NCI-H748 (cell line): ENCODE measurements around the gene HOXC4.

Experiments
- DNase-seq: peaks from one replicate; lab custom pipeline; 2025; ENCODE audit not compliant: unreplicated experiment; lab: John Stamatoyannopoulos, UW

Gene HOXC4

DNA sequence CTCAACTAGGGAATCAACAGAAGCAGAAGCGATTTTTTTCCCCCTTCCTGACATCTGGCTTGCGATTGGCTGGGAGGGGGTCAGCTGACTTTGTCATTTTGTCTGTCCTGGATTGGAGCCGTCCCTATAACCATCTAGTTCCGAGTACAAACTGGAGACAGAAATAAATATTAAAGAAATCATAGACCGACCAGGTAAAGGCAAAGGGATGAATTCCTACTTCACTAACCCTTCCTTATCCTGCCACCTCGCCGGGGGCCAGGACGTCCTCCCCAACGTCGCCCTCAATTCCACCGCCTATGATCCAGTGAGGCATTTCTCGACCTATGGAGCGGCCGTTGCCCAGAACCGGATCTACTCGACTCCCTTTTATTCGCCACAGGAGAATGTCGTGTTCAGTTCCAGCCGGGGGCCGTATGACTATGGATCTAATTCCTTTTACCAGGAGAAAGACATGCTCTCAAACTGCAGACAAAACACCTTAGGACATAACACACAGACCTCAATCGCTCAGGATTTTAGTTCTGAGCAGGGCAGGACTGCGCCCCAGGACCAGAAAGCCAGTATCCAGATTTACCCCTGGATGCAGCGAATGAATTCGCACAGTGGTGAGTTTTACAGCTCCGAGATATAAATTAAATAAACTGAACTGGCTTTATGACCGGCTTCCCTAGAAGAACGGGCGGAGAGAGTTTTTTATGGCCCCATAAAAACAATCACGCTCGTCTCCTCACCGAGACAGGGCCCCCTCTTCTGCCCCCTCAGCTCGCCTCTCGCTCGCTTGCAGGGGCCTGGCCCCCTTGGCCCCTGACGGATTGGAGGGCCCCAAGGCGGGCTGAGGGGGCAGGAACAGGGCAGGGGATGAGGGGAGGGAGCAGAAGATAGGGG lies 25.1 kb upstream of the HOXC4 start, which contains the start of gene HOXC6:
Gene HOXC6, plus strand, starts transcription at position 127 of the 888 bp plus-strand sequence. Its CDS starts 82 bp downstream, at position 209.
- peak; percentile 41 for DNase-seq

DNA sequence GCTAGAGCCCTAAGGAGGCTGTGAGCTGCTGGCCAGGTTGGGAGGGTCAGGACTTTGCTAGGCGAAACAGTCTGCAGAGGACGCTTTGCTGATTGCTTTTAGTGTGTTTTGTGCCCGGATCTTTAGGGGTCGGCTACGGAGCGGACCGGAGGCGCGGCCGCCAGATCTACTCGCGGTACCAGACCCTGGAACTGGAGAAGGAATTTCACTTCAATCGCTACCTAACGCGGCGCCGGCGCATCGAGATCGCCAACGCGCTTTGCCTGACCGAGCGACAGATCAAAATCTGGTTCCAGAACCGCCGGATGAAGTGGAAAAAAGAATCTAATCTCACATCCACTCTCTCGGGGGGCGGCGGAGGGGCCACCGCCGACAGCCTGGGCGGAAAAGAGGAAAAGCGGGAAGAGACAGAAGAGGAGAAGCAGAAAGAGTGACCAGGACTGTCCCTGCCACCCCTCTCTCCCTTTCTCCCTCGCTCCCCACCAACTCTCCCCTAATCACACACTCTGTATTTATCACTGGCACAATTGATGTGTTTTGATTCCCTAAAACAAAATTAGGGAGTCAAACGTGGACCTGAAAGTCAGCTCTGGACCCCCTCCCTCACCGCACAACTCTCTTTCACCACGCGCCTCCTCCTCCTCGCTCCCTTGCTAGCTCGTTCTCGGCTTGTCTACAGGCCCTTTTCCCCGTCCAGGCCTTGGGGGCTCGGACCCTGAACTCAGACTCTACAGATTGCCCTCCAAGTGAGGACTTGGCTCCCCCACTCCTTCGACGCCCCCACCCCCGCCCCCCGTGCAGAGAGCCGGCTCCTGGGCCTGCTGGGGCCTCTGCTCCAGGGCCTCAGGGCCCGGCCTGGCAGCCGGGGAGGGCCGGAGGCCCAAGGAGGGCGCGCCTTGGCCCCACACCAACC lies 23.9 kb upstream of the HOXC4 start:
- no peak for DNase-seq

DNA sequence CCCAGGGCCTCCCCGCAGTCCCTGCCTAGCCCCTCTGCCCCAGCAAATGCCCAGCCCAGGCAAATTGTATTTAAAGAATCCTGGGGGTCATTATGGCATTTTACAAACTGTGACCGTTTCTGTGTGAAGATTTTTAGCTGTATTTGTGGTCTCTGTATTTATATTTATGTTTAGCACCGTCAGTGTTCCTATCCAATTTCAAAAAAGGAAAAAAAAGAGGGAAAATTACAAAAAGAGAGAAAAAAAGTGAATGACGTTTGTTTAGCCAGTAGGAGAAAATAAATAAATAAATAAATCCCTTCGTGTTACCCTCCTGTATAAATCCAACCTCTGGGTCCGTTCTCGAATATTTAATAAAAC lies 23.2 kb upstream of the HOXC4 start:
- DNase-seq: no peak

DNA sequence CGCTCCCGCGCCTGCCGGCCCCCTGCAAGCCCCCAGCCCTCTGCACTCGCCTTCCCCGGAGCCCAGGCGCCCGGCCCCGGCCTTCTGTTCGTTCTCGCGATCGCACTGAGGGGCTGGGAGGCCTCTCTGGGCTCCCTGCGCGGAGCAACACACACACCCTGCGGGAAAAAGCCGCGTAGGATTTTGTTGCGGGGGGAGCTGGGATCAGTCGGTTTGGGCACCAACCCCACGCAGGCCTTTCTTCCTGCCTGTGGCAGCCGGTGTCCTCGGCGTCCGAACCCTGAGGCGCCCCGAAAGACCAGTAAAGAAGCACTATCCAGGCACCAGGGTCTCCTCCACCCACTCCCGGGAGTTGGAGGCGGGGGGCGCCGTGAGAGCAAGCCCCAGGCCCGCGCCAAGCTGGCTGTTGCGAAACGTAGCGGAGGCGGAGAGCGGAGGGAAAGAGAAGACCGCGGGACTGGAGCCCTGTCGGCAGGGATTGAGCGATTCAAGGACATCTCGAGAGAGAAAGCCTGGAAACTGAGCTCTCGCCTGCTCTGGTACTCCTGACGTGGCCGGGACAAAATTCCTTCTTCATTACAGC lies 22.7 kb upstream of the HOXC4 start:
- DNase-seq: no peak

DNA sequence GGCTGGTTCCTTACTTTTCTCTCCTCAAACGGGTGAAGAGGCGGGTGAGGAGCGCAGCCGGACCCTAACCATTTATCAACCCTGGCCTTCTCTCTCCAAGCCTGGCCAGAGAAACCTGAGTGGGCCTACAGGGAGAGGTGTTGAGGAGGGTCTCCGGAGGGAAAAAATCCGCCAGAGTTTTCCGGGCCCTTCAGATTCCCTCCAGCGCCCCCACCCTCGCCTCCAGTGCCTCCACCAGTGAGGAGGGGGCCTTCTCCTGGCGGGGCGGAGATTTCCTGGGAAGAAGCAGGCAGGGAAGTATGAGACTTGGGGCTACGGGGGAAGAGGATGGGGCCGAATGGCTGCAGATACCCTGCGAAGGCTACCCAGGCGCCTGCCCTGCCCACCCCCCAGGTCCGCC lies 22.2 kb upstream of the HOXC4 start:
- no peak for DNase-seq

DNA sequence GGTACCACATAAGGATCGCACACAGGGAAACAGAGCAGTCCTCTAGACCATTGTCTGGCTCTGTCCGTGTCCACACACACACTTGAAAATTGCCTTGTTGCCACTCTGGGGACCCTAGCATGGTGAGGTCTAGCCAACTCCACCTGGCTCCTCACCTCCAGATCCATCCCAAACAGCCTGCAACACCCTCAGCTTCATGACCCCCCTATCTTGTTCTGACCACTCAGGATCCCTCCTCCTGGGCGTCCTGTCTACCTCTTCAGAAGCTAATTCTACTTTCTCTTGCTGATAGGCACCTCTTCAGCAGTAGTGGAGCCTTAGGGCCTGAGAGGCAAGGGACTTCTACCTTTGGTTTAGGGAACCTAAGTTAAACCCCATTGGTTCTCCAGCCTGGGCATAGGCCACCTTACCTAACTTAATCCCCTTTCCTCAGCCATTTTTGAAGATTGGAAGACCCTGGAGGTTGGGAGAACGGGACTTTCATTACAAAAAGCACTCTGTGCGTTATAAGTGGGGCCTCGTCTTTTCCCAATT lies 21.5 kb upstream of the HOXC4 start:
- DNase-seq: no peak

DNA sequence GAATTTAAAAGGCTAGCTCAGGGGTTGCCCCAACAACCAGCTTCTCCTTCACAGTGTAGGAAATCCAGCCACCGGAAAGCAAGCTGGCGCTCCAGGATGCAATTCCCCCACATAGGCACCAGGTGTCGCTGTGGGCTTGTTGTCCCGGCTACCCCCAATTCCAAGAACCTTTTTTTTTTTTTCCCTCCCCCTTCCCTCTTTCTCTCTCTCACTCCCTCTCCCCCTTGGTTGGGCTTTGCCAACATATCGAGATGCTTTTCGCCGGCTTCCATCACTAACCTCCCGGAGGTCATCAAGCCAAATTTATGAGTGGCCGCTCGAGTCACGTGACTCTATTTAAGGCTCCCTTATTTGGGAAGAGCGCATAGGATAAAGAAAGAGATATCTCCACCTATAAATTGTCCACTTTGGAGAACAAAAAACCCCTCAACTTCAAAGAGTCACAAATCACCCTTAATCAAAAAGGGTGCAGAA lies 21.0 kb upstream of the HOXC4 start, which contains the start of gene HOXC5:
Gene HOXC5, plus strand, starts transcription at position 424 of the 474 bp plus-strand sequence. CDS start 73 bp downstream, outside the sequence.
- peak; percentile 93 for DNase-seq

DNA sequence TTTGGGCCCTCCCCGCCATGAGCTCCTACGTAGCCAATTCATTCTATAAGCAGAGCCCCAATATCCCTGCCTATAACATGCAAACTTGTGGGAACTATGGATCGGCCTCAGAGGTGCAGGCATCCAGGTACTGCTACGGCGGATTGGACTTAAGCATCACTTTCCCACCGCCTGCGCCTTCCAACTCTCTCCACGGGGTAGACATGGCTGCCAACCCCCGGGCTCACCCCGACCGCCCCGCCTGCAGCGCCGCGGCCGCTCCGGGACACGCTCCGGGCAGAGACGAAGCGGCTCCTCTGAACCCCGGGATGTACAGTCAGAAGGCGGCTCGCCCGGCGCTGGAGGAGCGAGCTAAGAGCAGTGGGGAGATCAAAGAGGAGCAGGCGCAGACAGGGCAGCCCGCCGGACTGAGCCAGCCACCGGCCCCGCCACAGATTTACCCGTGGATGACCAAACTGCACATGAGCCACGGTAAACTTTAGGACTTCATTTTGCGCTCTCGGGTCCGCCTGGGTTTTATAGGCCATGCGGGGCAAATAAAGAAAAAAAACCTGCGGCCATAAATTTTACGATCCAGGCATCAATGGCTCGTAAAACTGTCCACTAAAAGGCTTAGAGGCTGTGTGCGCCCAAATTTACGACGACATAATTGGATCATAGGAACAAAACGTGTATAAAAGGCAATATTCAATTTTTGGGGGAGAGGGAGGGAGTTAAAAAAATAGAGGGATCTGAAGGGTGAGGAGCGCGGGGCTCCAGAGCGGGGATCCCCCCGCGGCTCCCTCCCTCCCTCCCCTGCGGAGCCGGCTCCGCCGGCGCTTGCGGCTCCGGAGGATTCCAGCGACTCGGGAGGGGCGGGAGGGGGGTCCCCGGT lies 20.3 kb upstream of the HOXC4 start:
- DNase-seq: peak; percentile 72

DNA sequence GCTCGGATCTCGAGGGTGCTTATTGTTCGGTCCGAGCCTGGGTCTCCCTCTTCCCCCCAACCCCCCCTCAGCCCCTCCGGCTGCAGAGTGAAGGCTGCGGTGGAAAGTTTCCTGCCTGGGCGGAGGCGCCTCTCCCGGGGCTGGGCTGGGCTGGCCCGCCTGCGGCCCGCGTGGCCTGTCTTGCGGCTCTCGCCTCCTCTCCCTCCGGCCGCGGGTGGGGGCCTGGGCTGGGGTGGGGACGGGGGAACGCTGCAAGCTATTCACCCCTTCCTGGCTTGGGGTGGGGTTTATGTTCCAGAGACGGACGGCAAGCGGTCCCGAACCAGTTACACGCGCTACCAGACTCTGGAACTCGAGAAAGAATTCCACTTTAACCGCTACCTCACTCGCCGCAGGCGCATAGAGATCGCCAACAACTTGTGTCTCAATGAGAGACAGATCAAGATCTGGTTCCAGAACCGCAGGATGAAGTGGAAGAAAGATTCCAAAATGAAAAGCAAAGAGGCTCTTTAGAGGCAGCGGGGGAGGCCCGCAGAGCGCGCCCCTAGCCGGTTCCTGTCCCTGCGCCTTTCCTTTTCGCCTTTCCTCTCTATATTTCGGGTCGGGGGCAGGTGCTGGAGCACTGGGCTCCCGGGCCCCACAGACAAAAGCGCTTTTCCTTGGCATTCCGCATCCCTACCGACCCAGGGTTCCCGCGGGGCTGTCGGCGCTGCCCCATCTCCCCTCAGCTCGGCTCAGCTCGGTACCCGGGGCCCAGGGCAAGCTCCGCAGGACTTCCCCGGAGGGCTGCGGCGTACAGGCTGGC lies 19.5 kb upstream of the HOXC4 start:
- peak; percentile 49 for DNase-seq

DNA sequence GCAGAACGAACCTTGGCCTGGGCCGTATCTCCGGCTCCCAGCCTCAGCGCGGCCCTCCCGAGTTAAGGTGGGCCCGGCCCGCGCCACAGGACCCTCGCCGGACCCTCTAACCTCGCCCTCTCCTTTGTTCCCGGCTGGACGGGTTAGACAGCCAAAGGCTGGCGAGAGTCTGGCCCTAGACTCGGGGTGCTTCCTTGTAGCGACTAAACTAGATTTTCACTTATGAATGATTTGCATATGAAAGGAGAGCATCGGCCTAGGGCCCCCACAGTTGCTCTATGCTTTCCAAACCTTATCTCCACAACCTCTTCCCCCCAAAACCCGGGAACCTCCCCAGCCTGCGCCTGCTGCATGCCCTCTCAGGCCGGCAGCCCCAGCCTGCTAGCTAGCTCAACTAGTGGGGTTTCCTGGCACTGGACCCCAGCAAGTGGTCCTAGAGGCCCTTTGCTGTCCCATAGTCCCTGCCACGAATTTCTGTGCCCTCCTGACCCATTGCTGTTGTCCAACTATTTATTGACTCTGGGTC lies 18.8 kb upstream of the HOXC4 start:
- DNase-seq: no peak

DNA sequence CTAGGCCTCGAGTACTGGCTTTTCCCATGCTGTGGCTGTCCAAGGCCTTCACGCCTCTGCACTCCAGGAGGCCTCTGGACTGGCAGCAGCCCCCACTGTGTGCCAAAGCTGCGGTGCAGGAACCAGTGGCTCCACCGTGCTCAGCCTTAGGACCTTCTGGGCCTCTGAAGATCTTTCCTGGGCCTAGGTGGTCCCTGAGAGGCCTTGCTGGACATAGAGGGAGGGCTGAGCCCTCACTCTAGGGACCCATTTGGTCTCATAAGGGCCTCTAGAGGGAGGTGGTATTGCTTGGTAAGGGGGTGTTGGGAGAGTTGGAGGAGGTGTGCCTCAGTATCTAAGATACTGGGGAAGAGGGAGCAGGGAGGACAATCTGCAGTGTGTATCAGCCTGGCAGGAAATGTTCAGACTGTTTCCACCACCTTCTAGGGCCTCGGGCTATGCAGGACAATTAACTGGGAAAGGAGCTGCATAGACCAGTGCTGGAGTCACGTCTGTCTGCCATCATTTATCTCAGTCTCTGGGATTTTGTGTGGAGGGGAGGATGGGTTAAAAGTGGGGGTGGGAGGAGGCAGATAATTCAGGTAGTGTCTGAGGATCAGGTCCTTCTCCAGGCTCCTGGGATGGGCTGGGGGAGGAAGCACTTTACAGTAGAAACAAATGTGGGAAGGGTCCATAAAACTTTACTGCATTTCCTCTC lies 17.9 kb upstream of the HOXC4 start:
- DNase-seq: no peak

DNA sequence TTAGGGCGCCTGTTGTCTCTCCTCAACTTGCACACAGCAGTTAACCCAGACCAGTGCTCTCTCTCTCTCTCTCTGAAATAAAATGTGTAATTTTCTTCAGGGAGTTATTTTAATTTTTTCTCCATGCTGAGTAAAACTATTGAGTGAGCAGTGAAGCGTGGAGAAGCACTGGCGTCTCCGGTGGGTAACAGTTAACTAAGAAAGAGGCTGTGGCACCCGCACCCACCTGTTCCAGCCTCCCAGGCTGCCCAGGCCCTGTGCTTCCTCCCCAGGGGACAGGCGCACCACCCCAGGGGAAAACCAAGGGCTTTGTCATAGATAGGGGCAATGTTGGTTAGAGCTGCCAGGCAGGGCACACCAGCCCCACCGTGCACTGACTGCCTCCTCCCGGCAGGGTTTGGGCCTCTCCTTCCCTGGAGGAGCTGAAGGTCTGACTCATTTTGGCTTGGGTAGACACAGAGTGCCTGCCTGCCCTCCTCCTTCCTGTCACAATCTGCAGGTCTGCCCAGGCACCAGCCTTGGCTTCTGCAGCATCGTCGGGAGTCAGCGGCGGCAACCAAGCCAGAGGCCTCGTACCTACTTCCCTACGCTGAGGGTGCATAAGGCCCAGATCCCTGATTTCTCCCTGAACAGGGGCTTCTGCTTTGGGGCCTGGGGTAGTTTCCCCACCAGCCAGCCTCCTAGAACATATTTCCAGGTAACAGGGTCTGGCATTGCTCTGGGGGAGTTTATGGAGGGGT lies 16.8 kb upstream of the HOXC4 start:
- no peak for DNase-seq

DNA sequence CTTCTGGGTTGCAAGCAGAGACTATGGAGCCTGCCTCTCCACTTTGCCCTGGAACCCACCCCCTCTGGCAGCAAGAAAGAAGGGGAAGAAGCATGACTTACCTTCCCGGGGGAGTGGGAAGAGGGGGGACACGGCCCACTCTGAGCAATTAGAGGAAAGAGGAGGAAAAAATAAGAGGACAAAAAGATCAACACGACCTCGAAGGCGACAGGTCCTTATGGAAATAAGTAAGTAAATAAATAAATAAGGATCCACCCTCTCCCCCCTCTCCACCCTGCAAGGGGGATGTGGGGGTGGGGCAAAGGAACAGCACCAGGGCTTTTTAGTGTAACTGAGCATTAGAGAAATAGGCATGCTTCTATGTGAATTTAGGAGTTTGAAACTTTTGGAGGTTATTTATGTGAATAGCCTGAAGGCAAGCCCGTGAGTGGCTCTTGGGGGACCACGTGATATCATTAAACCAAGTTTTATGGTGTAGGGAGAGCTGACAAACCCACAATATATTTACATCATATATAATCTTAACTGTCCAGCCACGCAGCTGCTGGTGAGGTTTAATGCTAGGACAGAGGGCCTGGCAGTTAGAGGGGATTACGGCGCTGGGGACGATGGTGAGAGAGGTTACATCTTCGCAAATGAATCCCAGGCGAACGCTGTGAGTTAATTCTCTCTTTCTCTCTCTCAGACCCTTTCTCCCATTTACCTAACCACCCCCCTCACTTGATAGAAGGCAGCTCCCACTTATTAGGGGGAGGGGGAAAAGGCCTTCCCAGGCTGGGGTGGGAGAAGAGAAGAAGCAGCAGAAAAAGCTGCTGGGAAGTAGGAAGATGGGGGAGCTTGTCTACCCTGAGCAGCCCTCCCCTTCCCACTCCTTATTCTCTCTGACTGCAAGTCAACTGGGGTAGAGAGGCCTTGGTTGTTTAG lies 16.0 kb upstream of the HOXC4 start:
- DNase-seq: no peak

DNA sequence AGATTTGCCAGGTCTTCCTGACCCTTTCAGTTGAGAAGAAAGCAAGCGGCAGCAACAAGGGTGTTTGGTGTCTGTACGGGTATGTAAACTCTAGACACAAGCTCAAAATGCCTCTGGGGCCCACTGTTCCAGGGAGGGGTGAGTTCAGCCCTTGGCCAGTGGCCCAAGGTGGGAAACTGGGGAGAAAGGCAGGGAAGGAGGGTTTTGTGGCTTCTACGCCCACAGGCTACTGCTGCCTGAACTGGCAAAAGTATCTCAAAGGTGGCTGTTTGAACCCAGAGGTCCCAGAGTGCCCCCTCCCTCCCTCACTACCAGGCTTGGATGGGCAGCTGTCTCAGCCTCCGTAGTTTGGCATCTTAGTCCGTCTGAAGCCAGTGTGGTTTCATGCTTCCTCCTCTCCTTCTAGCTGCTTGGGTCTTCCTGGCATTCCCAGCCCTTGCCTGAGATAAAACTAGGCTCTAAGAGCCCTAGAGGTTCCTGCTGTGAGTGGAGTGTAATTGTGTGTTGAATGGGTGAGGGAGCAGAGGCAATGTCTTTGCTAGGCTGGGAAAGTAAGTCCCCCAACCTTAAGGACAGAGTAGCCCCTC lies 15.3 kb upstream of the HOXC4 start:
- no peak for DNase-seq

DNA sequence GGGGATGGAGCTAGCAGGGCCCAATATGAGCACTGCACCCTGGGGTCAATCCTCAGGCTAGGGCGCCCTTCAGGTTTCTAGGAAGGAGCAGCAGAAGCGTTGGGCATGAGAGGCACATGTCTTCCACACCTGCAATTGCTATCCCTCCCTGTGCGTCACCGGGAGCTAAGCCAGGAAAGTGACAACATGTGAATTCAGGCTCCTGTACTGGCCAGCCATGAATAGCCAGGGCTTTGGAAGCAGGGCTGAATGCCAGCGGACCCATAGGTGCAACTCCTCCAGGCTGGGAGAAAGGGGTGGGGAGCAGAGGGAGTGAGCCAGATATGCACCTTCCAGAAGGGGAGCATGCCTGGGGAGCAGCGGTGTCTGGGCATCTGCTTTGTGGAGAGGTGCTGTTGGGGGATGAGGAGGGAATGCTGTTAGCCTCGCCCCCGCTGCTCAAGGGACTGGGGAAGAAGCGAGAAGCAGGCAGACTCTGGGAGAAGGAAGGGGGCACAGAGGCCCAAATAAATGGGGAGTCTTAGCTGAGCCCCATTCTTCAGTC lies 14.7 kb upstream of the HOXC4 start:
- no peak for DNase-seq
